SK-N-SH treated with all-trans-retinoic acid at 6 μM for 48 hours (cell line): ENCODE data around the gene WDR36.

Source experiments
- ATAC-seq: fragments of 200-7000 bp; cut with Tn5 transposase; 3 replicates; pipeline ENCODE4 v1.9.1; 2020; ENCODE audit warnings: mild to moderate bottlenecking, moderate library complexity
- ARNTL ChIP-seq: fragments of 450-650 bp; formaldehyde crosslinking; IDR thresholded peaks from 2 replicates; pipeline ENCODE4 v1.5.0; 2020; ENCODE audit warnings: low read depth, mild to moderate bottlenecking, moderate library complexity, borderline replicate concordance
- ESRRG ChIP-seq: fragments of 250-450 bp; sonication (Bioruptor Pico); IDR thresholded peaks from 2 replicates; pipeline ENCODE4 v1.6.1; 2021; ENCODE audit warnings: mild to moderate bottlenecking
- GLIS3 ChIP-seq: fragments of 250-450 bp; sonication (Bioruptor Pico); IDR thresholded peaks from 2 replicates; pipeline ENCODE4 v1.5.0; 2020; ENCODE audit warnings: mild to moderate bottlenecking, moderate library complexity
- OSR1 ChIP-seq: fragments of 250-450 bp; sonication (Bioruptor Pico); IDR thresholded peaks from 2 replicates; pipeline ENCODE4 v1.8.0; 2022; ENCODE audit warnings: moderate library complexity, mild to moderate bottlenecking, inconsistent platforms
- RARB ChIP-seq: fragments of 250-450 bp; sonication (Bioruptor Pico); IDR thresholded peaks from 2 replicates; pipeline ENCODE4 v1.8.0; 2021; ENCODE audit warnings: mild to moderate bottlenecking, moderate library complexity
- SNAI2 ChIP-seq: fragments of 250-450 bp; sonication (Bioruptor Pico); IDR thresholded peaks from 2 replicates; pipeline ENCODE4 v1.5.0; 2020; ENCODE audit warnings: mild to moderate bottlenecking, moderate library complexity
- ZFP3 ChIP-seq: fragments of 250-450 bp; sonication (Bioruptor Pico); IDR thresholded peaks from 2 replicates; pipeline ENCODE4 v1.5.0; 2020; ENCODE audit warnings: mild to moderate bottlenecking, moderate library complexity
- TF ChIP-seq, protein P1 (sequence below): fragments of 250-450 bp; sonication (Bioruptor Pico); IDR thresholded peaks from 2 replicates; pipeline ENCODE4 v1.5.1; 2021; ENCODE audit warnings: mild to moderate bottlenecking, moderate library complexity

WDR36 gene

DNA sequence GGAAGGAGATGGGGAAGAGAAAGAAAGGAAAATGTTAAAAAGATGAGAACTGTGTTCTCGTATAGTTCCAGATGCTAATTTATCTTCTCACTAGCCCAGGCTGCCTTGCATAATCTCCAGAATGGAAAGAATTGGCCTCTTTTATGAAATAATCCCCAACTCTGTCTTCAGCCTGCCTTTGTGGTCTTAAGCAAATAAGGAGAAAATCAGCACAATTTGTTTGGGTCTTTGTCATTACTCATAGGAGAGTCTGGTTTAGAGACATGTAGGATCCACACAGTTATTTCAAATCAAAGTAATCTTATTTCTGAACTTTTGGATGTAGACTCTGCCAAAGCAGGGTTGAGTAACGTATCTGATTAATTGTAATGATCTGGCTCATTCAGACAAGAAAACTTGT, 81.3 kb downstream of the WDR36 start:
- ATAC-seq, result no peak

More for the DNA sequence above, 81.3 kb downstream of the WDR36 start:
- TF ChIP-seq SNAI2 (CRISPR knock-in tag) (no peak), GLIS3 (CRISPR knock-in tag) (no peak), ZFP3 (CRISPR knock-in tag) (no peak), ESRRG (CRISPR knock-in tag) (no peak), OSR1 (CRISPR knock-in tag) (no peak), ARNTL (CRISPR knock-in tag) (no peak), RARB (CRISPR knock-in tag) (no peak)
- TF ChIP-seq, protein P1, sequence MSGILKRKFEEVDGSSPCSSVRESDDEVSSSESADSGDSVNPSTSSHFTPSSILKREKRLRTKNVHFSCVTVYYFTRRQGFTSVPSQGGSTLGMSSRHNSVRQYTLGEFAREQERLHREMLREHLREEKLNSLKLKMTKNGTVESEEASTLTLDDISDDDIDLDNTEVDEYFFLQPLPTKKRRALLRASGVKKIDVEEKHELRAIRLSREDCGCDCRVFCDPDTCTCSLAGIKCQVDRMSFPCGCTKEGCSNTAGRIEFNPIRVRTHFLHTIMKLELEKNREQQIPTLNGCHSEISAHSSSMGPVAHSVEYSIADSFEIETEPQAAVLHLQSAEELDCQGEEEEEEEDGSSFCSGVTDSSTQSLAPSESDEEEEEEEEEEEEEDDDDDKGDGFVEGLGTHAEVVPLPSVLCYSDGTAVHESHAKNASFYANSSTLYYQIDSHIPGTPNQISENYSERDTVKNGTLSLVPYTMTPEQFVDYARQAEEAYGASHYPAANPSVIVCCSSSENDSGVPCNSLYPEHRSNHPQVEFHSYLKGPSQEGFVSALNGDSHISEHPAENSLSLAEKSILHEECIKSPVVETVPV (CRISPR knock-in tag), result no peak
